NCI-H2196 (cell line): Measurements from ENCODE around the gene LDAH.

Experiments used
- DNase-seq: peaks from one replicate; lab custom pipeline; 2025; ENCODE audit not compliant: unreplicated experiment; lab: John Stamatoyannopoulos, UW

Gene LDAH

DNA sequence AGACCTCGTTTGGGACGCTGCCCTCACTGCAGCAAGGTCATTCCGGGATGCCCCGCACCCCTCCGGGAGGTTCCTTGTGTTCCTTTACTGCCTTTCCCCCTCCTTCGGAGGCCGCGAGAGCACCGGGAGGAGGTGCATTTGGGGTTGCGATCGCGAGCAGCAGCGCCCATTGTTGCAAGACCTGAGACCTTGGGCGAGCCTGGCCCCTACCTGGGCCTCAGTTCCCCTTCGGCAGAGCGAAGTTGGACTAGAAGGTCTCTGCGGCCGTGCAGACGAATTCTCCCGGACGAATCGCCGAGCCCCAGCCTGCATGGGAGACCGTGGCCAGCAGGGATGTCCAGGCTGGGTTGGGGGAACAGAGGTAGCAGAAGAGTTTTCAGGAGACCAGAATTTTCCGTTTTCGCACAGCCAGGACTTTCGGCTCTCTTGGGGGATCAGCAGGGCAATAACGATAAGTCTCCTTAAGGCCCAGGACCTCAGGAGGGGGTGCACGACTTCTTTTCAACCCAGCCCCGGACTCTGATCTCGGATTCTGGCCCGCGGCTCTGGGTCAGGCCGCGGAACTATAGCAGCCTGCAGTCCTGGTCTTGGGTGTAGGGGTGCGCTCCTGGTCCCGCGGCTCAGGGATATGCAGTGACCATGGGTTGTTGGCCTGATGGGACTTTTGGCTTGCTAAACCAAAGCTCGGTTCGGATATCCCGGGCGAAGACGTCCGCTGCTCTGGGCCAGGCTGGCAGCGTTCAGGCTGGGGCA, 153.2 kb downstream of the LDAH start:
- DNase-seq, result no peak

DNA sequence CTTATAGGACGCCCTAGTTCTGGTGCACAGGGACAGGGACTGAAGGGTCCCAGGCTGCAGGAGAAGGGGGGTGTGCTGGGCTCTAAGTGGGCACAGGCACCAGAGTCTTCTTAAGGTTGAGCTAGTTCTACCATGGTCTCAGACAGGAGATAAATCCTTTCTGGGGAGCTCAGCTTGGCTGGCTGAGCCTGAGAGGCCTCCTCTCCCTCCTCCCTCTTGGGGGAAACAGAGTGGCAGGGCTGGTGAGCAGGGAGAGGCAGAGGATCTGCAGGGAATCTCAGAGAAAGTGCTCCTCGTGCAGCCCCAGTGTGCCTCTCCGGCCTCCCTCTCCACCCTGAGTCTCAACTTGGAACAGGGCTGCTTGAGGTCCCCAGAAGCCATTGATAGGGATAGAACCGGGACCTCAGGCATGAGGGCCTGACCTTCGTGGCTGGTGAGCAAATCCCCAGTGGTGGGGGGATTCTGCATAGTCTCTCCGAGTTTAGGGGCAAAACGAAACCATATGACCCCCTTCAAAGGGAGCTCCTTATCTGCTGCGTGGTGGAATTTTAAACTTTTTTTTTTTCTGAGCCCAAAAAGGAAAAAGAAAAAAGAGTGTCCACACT, 153.9 kb downstream of the LDAH start:
- no peak for DNase-seq

GRCh38 chr2:20668451-20668850, 154.4 kb downstream of the LDAH start:
- no peak for DNase-seq

DNA sequence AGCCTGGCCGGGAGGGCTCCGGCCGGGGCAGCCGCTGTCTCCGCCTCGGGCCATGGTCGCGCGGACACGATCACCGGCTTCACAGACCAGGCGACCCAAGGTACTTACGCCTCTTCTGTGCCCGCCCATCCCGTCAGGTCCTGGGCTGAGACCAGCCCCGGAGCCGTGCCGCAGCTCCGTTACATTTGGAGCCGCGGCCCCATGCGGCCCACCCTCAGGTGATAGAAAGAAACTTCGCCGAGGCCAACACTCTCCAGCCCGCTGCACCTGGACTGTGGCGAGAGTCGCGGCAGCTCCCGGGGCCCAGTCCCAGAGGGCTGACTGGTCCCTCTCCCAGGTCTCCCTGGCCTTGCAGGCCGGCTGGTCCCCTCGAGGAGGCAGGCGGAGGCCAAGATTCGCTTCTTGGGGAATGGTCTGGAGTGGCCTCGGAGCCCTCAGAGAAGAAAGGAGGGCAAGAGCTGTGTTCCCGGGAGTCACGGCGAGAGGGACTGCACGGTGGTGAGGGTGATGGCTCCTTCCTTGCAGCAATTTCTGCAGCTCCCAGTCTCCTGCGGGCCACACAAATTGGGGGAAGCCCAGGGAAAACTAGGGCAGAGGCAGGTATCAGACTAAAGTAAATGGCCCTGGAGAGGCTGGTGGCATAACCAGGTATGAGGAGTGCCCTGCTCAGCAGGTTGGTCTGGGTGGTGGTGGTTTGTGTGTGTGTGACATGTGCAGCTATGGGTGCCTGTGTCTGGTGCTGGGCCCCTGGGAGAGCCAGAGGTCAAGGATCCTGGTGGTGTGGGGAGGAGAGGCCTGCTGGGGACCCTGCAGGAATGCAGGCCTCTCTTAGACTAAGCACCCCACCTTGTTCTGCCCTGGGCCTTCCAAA, 155.1 kb downstream of the LDAH start:
- no peak for DNase-seq

- DNase-seq, result no peak
Measured at GRCh38 chr2:20667151-20667530, 155.8 kb downstream of the LDAH start.

GRCh38 chr2:20666304-20667150, 156.4 kb downstream of the LDAH start, which contains the start of gene GDF7:
TSS of gene GDF7 (plus strand) at chr2:20667144. CDS start at chr2:20667240, 96 bp downstream.
- no peak for DNase-seq

DNA sequence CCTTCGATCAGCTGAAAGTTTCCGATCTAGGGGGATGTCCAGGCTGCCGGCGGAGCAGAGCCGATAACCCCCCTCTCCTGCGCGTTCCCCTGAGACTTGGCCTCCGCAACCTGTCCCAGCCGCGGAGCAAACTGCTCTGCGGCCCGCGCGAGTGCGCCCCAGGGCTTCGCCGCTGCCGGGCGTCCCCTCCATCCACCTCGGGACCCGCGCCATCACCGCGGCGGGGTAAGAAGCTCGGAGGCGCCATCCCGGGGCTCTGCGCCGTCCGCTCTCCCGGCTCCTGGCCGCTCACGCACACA, 156.9 kb downstream of the LDAH start:
- no peak for DNase-seq

DNA sequence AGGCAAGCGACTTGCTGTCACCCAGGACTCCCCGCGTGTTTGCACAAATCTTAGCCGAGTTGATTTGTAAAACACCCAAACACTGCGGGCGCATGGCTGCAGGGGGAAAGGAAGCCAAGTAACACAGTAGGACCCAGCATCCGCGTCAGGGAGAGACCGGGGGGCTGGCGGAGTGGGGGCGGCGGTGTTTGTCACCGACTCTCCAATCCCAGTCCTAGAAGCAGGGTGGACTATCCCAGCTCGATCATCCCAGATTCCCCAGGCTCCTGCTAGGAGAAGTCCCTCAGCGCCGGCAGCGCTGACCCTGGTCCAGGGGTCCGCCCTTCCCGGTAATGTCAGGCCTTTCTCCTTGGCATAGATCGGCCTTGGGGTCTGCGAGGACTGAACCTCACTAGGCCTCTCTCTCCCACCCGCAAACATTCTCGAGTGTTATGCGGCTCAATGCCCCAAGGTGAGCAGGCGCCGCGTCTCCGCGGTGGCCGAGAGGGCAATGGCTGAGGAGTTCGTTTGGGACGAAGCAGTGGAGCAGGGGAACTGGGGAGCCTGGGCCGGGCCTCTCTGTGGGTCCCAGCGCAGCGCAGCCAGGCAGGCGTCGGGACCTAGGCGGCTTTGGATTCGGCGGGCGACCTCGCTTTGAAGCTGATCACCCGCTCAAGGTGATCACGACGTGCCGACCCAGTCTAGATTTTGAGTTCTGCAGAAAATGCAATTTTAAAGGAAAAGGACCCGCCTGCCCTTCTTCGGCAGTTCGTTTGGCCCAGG, 157.5 kb downstream of the LDAH start:
- DNase-seq, result no peak

- no peak for DNase-seq
Measured at GRCh38 chr2:20664431-20665242, 158.3 kb downstream of the LDAH start.

DNA sequence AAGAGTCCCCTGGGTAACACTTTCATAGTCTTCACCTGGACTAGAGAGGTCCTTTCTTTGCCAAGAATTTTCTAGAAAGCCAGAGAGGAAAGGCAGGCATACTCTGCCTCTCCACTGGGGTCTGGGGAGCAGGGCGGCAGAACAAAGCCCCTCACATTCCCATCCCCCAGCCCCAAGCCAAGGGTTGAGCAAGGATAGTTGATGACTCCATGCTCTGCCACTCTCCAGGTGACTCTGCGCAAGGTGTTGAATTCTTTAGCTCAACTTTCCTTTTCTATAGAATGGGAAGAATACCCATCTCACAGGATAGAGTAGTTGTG, 158.9 kb downstream of the LDAH start:
- DNase-seq, result no peak

DNA sequence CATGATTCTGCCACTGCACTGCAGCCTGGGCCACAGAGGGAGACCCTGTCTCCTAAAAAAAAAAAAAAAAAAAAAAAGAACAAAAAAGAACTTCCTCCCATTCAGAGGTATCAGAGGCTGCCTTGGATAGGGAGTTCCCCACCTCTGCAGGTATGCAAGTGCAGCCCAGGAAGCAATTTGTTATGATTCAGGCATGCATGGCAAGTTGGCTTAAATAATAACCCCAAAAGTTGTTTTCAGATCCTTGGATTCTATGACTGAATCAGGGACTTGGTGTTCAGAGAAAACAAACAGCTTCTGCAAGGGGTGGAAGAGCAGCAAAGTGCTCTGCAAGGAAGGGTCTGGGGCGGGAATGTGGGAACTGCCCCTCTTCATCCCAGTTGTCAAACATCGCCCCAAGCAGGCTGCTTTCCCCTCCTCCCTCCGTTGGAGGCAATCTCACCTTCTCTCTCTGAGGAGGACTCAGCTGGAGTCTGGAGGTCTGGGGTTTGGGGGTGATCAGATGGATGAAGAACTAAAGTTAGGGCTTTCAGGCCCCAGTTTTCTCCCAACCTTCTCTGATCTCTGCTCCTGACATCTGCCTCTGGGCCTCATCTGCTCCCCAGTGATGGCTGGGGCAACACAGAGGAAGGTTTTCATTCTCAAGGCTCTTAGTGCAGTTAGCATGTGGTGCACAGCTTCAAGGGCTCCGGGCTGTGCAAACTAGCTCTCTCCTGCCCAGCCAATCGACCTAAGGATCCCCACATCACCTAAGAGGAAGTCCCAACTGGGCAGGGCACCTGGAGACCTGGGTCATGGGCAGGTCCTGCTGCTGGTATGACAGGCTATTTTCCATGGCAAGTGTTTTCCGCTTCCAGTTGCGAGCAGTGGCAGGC, 159.5 kb downstream of the LDAH start:
- no peak for DNase-seq

DNA sequence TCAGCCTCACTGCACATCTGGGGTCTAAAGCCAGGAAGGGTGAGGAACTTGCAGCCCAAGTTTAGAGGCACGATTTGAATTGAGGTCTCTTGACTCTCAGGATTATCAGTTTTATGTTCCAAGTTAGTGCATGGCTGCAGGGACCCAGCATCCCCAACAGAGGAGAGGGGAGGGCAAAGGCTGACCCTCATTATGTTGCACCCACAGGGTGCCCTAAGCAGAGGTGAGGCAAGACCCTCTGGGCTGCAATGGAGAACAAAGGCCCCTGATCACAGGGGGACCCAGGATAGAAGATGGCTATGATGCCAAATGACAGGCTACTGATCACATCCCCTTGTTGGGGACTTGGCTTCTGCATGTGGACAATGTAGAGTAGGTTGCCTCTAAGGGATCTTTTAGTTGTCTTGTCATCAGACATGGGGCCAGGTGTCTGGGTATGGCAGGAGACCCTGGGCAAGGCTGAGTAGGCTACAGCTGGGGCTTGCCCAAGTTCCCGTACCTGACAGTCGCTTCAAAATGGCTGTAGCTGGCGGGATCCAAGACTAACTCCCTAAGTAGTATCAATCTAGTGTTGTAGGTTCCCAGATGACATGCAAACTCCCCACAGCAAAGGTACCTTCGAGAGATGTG, 160.5 kb downstream of the LDAH start:
- no peak for DNase-seq

- peak; percentile 68 for DNase-seq
Measured at GRCh38 chr2:20661421-20662307, 161.2 kb downstream of the LDAH start.

DNA sequence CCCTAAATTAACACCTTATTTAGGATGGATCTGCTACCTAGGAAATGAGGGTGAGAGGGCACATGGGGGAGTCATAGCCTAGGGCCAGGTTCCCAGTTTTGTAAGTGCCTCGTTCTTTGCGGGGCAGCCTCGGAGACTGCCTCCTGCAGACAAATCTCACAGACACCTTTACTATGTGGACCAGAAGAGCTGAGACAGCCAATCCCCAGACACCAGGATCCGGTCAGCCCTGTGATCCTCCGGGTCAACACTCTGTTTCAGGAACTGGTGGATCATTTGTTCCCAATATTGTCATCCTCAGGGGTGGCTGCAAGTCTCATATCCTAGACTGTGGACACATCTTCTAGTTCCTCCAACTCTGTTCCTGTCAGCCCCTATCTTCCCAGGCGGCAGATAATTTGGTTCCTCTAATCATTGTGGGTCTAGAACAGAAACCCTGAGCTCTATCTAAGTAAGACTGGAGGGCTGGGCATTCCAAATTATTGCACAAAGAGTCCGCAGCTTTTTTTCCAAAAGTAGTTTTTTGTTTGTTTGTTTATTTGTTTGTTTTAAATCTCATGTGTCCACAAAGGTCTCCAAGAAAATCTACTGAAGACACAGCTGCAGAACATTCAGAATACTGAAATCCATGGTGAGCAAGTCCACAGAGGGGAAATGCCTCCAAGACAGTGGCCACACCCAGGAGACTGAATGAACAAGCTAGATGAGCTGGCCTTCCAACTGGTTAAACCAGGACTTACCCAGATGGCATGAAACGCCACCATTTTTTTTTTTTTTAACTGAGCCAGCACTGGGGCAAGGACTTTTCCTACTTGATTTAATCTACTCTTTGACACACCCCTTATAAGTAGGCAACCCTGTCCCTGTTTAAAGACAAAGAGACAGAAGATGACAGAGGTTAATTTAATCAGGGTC, 162.1 kb downstream of the LDAH start:
- DNase-seq, result no peak

DNA sequence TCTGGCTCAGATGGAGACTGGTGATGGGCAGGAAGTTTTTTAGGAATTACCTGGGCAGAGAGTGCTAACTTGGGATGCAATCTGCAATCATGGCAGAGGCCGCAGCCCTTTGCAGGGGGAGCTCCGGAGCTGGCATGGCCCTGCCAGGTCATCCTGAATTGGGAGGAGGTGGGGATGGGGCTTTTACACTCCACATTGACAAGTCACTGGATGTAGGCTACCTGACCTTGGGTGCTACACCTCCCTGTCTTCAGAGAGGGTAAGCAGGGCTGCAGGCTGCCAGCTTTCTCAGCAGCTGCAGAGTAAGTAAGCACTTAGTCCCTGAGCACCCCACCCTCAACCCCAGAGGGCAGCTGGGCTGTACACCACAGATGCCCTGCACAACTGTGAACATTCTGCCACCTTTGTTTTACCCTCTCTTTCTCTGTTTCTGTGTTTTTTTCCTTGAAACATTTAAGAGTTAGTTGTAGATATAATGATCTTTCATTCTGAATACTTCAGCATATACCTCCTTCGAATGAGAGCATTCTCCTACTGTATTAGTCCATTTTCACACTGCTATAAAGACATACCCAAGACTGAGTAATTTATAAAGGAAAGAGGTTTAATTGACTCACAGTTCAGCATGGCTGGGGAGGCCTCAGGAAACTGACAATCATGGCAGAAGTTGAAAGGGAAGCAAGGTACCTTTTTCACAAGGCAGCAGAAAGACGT, 165.2 kb downstream of the LDAH start:
- DNase-seq, result no peak

DNA sequence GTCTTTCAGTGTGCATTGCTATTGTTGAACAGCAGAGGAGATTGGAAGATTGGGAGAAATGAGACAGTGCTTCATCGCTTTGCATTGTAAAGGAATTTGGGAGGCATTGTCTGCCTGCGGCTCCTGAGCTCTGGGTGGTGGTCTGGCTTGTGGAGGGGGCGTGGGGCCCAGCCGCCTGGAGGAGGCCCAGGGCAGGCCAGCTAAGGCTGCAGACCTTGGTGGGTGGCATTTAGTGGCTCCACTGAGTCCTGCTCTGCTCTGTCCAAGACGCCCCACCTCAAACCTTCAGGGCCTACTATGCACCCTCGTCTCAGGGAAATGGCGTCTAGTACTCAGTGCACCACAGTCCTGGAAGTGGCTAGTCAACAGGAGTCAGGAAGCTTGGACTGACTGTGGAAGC, 166.3 kb downstream of the LDAH start:
- DNase-seq, result no peak
